Chondrocyte (in vitro differentiated cells): ENCODE results near the gene IL1RAP. TPM values are rescaled to one million over a fixed set of nuclear protein-coding genes. Genes with fewer than 3 reads are reported as not detected.
A peak's percentile ranks its signal among the peaks of the same experiment; 100 is the strongest.

ENCODE experiments used
- DNase-seq: peaks from one replicate; pipeline ENCODE4 v3.0.0; 2021; ENCODE audit warnings: mixed read lengths, low spot score
- H3K27ac Mint-ChIP-seq: one replicate; pipeline ENCODE4 v1.8.0; 2021; ENCODE audit warnings: mild to moderate bottlenecking, moderate library complexity, mixed read lengths; ENCODE audit not compliant: unreplicated experiment
- H3K27me3 Mint-ChIP-seq: 2 replicates; pipeline ENCODE4 v1.8.0; 2021; ENCODE audit warnings: low read depth, mixed read lengths
- H3K36me3 Mint-ChIP-seq: 2 replicates; pipeline ENCODE4 v1.8.0; 2021; ENCODE audit warnings: low read depth, mixed read lengths
- H3K4me1 Mint-ChIP-seq: 2 replicates; pipeline ENCODE4 v1.8.0; 2021; ENCODE audit warnings: low read depth, mild to moderate bottlenecking, mixed read lengths
- H3K4me3 Mint-ChIP-seq: one replicate; pipeline ENCODE4 v1.8.0; 2021; ENCODE audit warnings: mild to moderate bottlenecking, moderate library complexity, mixed read lengths; ENCODE audit not compliant: unreplicated experiment
- H3K9me3 Mint-ChIP-seq: 2 replicates; pipeline ENCODE4 v1.8.0; 2021; ENCODE audit warnings: low read depth, mixed read lengths
- total RNA-seq: library from RNA; stranded (reverse); gene quantifications from 3 replicates; pipeline ENCODE4 v1.2.1, GENCODE V29; 2021
- TF ChIP-seq, protein P1 (sequence below): fragments of 200-600 bp; sonication (generic); IDR thresholded peaks from 2 replicates; pipeline ENCODE4 v1.5.0; 2021; ENCODE audit warnings: antibody characterized with exemption, mild to moderate bottlenecking, moderate library complexity

The IL1RAP gene
- total RNA-seq, 1 donor from 2014 or later, result 30.4 TPM

DNA sequence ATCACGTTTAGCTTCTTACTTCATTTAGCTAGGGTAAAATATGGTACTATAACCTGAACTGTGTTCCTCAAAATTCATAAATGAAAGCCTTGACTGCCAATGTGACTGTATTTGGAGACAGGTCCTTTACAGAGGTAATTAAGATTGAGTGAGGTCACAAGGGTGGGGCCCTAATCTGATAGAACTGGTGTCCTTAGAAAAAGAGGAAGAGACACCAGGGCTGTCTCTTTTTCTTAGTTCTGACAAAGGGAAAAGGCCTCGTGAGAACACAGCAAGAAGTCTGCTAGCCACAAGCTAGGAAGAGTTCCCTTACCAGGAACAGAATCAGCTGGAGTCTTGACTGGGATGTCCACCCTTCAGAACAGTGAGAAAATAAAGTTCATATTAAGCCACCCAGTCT is 185.9 kb downstream of the IL1RAP start:
- Mint-ChIP-seq H3K36me3 (peaks cover 2% of the 10 kb centered on the region), H3K4me3 (no peak overlapping the region), H3K9me3 (peaks cover 3% of the 10 kb centered on the region), H3K27ac (no peak overlapping the region), H3K27me3 (peaks cover 1% of the 10 kb centered on the region), H3K4me1 (peaks cover 33% of the 10 kb centered on the region)
- TF ChIP-seq, protein P1, sequence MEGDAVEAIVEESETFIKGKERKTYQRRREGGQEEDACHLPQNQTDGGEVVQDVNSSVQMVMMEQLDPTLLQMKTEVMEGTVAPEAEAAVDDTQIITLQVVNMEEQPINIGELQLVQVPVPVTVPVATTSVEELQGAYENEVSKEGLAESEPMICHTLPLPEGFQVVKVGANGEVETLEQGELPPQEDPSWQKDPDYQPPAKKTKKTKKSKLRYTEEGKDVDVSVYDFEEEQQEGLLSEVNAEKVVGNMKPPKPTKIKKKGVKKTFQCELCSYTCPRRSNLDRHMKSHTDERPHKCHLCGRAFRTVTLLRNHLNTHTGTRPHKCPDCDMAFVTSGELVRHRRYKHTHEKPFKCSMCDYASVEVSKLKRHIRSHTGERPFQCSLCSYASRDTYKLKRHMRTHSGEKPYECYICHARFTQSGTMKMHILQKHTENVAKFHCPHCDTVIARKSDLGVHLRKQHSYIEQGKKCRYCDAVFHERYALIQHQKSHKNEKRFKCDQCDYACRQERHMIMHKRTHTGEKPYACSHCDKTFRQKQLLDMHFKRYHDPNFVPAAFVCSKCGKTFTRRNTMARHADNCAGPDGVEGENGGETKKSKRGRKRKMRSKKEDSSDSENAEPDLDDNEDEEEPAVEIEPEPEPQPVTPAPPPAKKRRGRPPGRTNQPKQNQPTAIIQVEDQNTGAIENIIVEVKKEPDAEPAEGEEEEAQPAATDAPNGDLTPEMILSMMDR, result no peak
- no peak for DNase-seq

DNA sequence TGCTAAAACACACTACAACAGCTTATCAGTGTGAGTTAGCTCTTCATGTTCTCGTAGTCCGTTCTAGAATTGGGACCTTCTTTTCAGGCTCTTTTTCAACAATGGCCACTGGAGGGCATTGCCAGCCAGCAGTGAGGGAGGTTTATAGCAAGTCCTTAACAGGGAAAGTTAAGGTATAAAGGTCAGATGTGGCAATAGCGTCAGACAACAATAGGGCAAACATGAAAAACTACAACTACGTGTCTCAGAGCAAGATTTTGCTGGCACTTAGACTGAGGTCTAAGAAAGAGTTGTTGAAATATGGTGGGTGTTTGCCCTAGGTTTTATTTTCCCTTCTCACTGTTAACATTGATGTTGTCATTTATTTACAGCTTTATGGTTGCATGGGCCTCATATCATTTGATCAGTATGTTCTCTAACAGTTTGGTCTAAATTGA is 187.2 kb downstream of the IL1RAP start:
- no peak overlapping the region for H3K4me3 Mint-ChIP-seq
- H3K27ac Mint-ChIP-seq, result no peak overlapping the region
- TF ChIP-seq, protein P1, result peak; percentile 91
- no peaks in the 10 kb centered on the region for H3K36me3 Mint-ChIP-seq
- peaks cover 1% of the 10 kb centered on the region for H3K27me3 Mint-ChIP-seq
- H3K4me1 Mint-ChIP-seq, result peaks cover 31% of the 10 kb centered on the region
- DNase-seq, result no peak
- H3K9me3 Mint-ChIP-seq, result no peaks in the 10 kb centered on the region

DNA sequence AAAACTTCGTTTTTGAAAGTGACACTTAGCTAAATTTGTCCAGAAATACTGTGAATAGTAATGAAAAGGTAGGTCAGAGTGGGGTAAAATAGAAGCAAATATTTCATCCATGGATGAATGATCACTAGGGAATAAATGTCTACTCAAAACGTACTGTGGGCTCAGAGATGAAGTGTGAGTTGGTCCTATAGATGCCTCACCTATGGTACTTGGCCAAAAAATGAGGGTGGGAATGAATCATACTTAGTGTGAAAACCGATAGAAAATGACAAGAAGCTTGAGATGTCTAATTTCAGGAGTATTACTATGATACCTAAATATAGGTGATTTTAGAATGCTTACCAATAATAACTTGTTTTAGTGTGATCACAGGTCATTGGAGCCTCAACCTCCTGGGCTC is 192.7 kb downstream of the IL1RAP start:
- no peak for DNase-seq
- H3K27me3 Mint-ChIP-seq, result peaks cover 1% of the 10 kb centered on the region
- H3K9me3 Mint-ChIP-seq, result no peaks in the 10 kb centered on the region
- no peaks in the 10 kb centered on the region for H3K36me3 Mint-ChIP-seq
- TF ChIP-seq, protein P1, result no peak
- peaks cover 29% of the 10 kb centered on the region for H3K4me1 Mint-ChIP-seq
- H3K27ac Mint-ChIP-seq, result no peak overlapping the region
- no peak overlapping the region for H3K4me3 Mint-ChIP-seq

Other genes starting within 250 kb of the IL1RAP start
- gene CLDN1, start 191.6 kb upstream of the IL1RAP start, total RNA-seq, result 7.3 to 13.8 TPM (median 13.1 TPM) in 3 replicates
- gene CLDN16, start 125.9 kb upstream of the IL1RAP start, total RNA-seq, result 0.20 TPM in 1 of 3 replicates, not detected in the others
- not detected in 3 replicates for gene TMEM207, start 64.2 kb upstream of the IL1RAP start, total RNA-seq